ENCODE data around the gene LRRC36.

GRCh38 chr16:67396159-67397035, 69.8 kb downstream of the LRRC36 start:
- no peak for TF ChIP-seq ZNF202 (tag by site-specific recombination; IDR thresholded peaks at IDR 0.05; ENCODE audit: borderline replicate concordance)
- no peak for TF ChIP-seq PRDM2 (tag by site-specific recombination; IDR thresholded peaks at IDR 0.05; ENCODE audit: borderline replicate concordance)
